NCI-H1417 treated with DMSO at 0.1 percent for 48 hours (cell line): ENCODE data around the gene DARS2.

Source experiments
- DNase-seq: peaks from one replicate; lab custom pipeline; 2025; lab: John Stamatoyannopoulos, UW

Gene DARS2

GRCh38 chr1:173887627-173888026 lies 63.2 kb downstream of the DARS2 start:
- no peak for DNase-seq

DNA sequence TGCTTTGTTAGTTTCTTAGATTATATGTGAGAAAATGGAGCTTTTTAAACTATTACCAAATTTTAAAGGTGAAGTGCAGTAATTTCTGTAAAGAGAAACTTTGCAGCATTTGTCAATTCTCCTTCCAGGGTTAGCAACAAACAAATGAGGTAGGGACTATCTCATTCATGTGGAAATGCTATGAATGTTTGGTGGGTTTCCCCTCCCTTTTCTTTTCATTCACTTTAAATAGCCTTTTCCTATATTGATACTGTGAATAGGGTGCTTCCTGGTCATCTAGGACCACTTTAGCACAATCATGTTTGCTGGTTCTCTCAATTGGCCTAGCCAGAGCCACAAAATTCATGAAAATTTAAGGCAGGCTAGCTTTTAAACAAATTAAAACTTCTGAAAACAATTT lies 64.3 kb downstream of the DARS2 start:
- no peak for DNase-seq

- DNase-seq: no peak
Measured at GRCh38 chr1:173889885-173890284, 65.4 kb downstream of the DARS2 start.

GRCh38 chr1:173893611-173894010 lies 69.1 kb downstream of the DARS2 start:
- no peak for DNase-seq

DNA sequence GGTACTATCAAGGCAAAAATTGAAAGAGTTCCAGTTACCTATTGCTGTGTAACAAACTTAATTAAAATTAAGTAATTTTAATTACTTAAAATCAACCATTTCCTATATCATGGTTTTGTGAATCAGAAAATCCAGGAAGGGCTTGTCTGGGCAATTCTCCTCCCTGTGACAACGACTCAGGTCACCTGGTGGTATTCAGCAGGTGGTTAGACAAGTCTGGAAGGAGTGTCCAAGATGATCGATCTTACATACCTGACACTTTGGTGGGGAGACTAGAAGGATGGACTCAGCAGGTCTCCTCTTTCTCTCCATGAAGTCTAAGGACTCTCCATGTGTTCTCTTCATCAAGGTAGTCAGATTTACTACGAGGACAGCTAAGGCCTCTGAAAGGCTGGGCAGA lies 69.7 kb downstream of the DARS2 start:
- DNase-seq: no peak

DNA sequence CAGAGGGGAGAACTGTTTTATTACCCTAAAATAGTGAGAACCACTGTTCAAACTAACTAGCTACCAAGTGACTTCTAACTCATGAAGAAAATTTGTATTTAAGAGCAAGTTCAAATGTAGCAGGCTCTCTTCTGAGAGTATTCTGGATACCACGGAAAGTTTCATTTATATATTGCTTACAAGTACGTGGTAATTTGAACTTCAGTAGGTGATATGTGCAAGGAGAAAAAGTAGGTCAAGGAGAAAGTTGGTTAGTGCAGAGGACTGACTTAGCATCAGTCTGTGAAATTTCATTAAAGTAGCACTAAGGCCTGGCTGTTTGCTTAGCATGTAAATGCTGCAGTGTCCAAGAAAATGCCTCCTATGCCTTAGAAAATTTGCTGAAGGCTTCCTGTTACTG lies 76.0 kb downstream of the DARS2 start:
- DNase-seq: no peak

GRCh38 chr1:173900992-173901391 lies 76.5 kb downstream of the DARS2 start:
- DNase-seq: no peak

DNA sequence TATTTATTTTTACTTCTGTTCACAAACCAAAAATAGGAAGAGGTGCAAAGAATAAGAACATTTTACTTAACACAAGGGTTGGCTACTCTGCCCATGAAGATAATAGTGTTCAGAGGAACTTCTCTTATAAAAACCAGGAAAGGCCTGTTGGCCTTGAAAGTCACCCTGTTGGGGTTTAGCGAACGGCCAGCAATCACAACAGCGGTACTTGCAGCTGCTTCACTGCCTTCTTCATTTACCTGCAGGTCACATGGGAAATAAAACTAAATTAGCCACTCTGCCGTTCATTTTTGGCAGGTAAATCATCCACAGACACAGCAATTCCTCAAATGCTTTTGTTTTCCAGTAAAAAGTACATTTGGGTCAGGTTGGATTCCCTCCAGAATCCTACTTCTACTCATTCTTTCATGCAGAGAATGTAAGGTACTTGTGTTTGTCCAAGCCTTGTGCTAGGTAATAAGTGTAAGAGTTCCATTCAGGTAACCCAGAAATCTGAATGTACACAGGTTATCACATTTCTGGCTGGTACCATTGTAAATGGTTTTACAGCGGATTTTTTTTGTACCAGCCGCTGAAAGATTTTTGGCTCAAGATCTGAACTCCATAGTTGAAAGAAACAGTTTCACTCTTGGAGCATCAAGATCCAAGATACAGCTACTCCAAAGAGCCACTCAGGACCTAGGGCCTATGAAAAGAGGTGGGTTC lies 79.5 kb downstream of the DARS2 start:
- DNase-seq: no peak
